Activated T-cell treated with anti-CD3 and anti-CD28 coated beads for 1 hour (primary cell): ENCODE results near the gene TIMM10.

Experiments used
- DNase-seq: peaks from one replicate; pipeline ENCODE4 v3.0.0-alpha.2; 2020; ENCODE audit warnings: low read depth

TIMM10 gene

DNA sequence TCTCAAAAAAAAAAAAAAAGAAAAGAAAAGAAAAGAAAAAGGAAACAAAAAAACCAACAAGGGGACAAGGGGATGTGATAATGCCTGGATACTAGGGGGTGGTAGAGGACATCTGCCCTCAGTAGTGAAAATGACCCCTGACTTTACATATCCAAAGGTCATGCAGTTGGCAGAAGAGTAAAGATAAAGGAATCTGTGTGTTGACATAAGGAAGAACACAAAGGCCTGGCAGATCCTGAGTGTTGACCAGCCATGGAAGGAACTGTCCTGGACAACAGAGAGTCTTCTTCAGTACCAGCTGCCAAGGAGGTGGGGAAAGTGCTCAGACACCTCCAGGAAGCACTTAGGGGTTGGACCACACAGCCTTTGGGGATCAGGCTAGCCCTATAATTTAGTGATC lies 27.7 kb downstream of the TIMM10 start:
- no peak for DNase-seq

DNA sequence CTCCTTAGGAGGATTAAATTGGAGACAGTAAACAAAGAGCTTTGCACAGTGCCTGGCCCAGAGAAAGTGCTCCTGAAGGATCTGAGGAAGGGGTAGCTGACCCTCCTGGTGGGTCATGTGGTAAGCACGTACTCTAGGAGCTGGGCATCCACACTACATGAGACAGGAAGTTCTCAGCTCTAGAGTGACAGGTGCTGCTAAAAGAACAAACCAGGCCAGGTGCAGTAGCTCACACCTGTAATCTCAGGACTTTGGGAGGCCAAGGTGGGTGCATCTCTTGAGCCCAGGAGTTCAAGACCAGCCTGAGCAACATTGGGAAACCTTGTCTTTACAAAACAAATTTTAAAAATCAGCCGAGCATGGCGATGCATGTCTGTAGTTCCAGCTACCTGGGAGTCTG lies 28.2 kb downstream of the TIMM10 start:
- no peak for DNase-seq

DNA sequence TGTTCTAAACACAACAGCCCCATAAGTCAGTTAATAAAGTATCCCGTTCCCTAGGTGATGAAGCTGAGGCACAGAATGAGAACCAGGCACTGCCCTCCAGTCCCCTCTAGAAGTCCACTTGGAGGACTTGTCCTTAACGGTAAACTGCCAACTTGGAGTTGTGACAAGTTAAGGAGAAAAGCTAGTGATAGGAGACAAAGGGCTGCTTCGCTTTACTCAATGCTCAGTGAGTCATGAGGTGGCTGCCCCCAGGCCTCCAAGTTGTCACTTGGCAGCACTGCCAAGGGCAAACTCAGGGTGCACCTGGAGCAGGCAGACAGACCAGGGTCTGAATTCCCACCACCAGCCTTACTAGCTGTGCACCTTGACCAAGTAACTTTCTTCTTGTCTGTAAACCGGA lies 28.6 kb downstream of the TIMM10 start:
- DNase-seq, result no peak

DNA sequence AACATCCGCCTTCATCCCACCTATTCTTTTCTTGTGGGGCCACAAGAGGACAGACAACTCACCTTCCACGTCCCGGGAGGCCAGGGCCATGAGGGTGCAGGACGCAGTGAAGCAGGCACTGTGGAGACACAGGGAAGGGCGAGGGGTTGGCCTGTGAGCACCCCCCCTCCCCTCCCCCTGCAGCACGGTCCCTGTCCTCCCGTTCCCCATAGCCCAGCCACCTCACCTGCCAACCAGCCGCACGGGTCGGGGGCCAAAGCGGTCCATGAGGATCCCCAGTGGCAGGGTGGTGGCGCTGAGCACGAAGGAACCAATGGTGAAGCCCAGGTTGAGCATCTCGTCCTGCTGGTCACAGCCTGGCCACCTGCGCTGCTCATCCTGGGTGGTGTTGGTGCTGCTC lies 29.6 kb downstream of the TIMM10 start:
- no peak for DNase-seq

DNA sequence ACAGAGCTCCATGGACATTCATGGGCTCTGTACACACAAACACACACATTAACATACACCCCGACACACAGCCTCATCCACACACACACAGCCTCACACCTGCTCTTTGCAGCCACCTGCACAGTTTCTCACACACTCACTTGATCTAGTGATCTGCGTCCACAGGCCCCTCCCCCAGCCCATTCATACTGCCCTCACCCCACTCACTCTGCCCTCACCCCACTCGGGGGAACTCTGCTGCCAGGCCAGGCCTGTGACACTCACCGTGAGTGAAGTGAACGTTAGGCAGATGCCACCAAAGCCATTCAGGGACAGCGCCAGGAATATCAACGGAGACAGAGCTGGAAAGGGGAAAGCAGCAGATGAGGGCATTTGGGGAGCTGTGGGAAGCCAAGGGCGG lies 30.0 kb downstream of the TIMM10 start:
- no peak for DNase-seq

DNA sequence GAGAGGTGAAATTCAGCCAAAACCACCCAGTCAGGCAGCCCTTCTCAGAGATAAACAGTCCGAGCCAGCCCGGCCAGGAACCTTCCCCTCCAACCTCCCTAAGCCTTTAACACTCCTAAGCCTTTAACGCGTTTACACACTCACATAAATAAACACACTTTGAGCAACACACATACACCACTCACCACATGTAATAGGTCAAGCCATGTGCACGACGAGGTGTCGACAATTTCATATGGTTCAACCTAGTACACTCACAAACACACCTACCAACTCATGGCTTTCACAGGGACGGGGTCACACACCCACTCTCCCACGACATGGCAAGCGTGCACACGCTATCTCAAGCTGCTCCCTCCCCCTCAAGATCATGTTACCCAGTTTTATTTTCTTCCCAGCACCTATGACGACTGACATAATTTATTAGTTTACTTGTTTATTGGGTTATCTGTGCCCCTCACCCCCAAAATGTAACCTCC lies 30.5 kb downstream of the TIMM10 start:
- DNase-seq, result no peak

DNA sequence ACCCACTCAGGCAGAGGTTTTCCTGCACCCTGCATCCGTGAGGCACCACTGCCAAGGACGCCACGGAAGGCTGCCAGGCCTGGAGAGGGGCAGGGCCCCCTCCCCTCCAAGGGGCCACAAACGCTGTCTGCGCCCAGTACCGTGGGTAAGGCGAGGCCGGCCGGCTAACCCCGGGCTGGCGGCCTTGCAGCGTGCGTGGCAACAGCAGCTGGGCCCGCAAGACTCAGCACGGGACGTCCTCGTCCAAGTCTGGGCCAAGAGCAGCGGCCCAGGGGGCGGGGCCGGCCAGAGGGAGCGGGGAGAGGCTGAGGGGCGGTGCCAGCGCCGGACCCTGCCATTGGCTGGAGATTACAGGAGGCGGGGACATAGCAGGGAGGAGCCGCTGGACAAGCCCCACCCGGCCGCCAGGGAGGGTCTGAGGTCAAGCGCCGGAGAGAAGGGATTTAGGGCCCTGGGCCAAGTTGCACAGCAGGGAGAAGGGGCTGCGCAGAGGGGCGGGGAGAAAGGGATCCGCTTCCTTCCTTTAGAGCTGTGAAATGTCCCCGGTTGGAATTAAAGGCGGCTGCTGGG lies 31.1 kb downstream of the TIMM10 start:
- no peak for DNase-seq

DNA sequence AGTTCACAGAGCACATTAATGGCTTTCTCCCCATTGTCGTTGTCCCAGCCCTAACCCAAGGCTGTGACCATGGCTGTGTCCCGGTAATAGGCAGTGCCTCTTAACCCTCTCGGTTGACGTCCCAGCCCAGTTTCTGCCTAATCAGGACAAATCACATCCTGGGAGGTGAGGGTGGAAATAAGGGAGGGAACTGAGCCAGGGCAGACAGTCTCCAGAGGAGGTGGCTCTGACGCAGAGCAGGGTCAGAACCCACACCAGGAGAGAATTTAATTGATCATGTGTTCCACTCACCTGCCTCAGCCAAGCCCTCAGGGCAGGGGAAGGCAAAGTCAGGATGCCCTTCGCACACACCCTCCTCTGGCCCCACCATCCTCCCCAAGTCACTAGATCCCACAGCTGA lies 32.0 kb downstream of the TIMM10 start:
- DNase-seq, result no peak

DNA sequence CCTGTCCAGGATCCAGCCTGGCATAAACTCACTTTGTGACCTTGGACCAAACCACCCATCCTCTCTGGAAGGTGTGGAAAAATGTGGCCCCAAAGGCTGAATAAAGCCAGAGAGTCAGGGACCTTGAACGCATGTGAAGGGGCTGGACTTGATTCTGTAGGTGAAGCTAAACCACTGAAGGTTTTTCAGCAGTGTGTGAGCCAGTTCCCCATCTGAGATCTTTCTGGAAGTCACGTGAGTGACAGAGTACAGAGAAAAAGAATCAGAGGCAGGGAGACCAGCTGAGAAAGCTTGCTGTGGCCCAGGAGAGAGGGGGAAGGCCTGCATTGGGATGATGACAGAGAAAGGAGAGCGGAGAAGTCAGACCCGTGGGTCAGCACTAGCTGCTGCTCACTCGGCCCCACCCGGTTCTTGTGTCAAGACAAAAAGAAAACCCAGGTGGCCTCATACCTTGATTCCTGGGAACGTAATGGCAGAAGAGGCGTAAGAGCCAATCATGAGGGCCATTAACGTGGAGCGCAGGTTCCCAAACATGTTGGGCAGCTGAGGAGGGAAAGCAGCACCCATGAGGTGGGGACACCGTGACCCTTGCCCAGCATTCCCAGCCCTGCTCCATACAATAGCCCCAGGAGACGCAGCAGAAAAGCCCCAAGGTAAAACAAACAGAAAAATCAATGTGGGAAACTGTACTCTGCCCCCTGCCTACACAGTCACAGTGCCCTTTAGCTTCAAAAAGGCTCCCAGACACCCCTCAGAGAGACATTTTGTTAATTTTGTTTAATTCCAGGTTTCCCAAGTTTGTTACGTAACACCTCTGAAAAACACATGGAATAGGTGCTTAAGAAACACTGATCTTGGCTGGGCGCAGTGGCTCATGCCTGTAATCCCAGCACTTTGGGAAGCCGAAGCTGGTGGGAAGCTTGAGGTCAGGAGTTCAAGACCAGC lies 33.0 kb downstream of the TIMM10 start:
- DNase-seq, result no peak

DNA sequence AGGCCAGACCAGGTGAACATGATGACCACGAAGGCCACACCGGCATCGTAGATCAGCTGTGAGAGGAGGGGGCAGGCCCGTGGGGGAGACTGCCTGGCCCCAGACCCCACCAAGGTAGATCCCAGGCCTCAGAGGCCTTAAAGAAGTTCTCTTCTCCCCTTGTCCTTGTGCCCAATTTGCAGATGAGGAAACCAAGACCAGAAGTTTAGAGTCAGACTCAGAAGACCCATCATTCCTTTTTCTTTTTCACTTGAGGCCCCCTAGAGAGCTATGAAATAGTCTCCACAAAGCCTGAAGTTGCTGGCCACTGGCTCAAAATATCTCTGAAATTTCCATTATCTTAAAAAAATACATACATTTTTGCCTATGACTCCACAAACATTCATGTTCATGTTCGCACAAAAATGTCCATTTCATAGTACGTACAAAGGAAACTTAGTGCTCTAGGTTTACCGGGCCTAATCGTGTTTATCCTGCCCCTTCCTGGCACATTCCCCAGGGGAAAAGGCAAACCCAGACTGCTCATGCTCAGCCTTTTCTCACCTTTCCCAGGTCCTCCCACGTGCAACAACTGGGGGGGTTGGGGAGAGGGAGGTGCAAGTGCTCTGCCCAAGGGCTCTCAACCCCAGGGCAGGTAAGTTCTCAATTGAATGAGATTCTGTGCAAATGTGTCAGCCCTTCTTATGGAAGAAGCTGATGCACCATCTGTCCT lies 34.3 kb downstream of the TIMM10 start:
- no peak for DNase-seq

DNA sequence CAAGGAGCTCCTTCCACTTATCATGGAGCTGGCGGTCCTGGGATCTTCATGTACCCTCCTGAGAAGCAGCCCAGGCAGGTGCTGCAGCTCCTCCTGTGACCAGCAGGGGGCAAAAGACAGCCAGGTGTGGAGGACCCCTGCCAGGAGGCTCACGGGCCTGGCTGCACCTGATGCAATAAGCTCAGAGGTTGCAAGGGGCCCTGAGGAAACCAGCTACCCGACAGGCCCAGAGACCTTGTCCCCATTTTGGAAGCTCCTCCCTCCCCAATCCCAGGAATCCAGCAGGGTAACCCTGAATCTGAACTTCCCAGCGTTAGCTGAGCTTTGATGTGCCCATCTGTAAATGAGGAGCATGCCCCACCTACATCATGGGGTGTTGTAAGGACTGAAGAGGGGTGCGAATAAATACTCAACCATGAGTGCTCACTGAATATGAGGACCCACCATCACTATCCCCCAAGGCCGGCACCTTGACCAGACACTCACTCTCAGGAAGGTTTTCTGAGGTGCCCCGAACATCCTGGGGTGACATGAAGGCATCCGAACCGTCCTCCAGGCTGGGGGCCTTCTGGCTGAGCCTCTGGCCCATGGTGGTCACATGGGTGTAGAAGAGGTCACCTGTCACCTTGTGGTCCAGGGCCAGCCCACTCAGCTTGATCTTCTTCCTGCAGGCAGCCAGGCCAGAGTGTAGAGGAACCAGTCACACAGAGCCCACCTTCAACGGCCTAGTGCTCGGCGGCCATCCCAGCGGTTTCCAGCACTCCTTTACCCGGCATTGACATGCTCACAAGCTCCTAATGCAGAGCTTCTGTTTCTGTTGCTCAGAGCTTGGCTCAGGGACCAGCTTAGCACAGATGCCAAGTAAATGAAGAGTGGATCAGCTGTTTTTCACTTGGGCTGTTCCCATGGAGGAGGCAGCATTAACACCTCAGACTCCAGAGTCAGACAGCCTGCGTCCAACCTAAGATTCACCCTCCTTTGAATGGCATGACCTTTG lies 36.7 kb downstream of the TIMM10 start:
- peak; percentile 64 for DNase-seq

DNA sequence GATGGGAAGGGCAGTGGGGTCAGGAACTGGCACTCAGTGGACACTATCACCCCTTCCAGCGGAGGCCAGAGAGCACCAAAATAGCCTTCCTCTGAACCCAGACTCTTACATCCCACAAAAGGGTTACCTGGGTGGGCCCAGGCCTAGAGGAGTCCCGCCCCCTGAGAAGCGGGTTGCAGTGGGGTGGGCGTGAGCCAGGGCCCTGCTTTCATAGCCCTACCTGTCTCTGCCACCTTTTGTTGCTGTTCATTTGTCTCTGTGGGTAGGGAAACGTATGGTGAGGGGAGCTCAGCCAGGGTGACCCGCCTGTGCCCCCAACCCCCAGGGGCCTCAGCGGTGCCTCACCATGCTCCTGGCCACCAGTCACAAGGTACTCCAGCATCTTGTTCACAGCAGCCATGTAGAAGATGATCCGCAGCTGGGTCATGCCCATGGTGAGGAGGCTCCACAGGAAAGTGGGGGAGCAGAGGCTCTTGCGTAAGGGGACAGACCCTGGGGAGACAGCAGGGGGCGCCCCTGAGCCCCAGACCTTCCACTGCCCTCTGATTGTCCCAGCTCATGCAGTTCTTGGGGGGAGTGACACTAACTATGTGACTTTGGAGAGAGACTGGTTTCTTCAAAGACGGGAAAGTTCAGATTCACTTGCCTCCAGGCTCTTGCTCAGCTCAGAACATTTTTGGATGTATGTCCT lies 39.0 kb downstream of the TIMM10 start:
- DNase-seq, result peak; percentile 26

- no peak for DNase-seq
Measured at GRCh38 chr11:57490456-57491248, 39.9 kb downstream of the TIMM10 start.

DNA sequence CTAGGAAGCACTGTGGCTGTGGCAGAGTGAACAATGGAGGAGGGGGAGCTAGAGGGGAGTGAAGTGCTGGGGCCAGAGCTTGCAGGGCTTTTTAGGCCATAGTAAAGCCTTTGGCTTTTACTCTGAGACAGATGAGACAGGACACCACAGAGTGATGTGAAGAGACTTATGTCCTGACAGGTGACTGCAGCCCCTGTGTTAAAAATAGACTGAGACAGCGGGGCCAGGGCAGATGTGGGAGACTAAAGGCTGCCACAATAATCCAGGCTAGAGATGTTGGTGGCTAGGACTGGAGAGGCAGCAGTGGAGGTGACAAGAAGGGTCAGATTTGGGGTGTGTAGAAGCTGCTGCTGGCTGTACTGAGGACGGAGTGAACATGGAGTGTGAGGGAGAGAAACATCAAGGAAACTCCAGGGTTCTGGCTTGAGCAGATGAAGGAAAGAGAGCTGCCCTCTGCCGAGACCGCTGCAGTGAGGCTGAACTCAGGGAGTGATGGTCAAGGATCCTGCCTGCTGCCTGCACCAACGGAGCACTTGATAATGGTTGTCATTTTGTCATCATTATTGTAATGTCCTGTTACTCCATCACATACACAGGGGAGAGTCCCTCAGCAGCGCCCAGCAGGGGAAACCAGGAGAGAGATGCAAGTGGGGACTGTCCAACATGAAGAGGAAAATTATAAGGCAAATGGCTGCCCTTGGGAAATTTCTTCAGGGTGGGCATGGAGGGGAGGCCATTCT lies 42.5 kb downstream of the TIMM10 start:
- DNase-seq, result no peak

DNA sequence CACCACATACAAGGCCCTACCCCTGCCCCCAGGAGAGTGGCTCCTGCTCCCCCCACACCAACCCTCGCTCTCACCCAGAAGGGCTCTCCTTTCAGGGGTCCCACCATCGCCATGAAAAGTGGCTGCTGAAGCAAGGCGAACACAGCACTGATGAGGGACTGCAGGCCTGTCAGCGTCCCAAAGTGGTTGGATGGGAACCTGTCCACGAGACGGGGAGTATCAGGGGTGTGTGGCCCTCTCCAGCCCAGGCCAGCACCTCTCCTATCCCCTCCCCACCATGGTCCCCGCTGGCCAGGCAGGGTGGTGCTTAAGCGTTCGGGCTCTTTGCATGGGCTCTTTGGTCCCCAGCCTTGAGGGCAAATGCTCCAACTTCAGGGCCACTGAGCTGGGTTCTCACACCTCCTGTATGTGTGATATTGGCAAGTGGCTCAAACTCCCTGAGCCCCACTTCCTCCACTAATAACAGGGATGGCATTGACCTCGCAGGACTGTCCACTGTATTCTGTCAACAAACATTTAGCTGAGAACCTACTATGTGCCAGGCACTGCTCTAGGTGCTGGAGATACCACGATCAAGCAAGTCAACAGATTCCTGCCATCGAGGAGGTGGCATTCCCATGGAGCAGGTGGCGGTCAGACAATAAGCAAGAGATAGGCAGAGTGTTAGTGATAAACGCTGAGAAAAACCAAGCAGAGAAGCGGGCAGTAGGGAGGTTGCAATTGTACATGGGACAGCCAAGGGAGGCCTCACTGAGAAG lies 43.4 kb downstream of the TIMM10 start:
- no peak for DNase-seq

- DNase-seq, result no peak
Measured at GRCh38 chr11:57485217-57485990, 45.1 kb downstream of the TIMM10 start.

GRCh38 chr11:57484141-57484710 lies 46.3 kb downstream of the TIMM10 start:
- DNase-seq, result no peak

GRCh38 chr11:57483562-57483918 lies 47.0 kb downstream of the TIMM10 start:
- no peak for DNase-seq
